22Rv1 (cell line): Measurements from ENCODE around the gene RGR.

Experiments
- H3K27ac ChIP-seq: fragments of 450-650 bp; 2 replicates; pipeline ENCODE4 v1.5.1; 2017
- CTCF ChIP-seq: fragments of 450-650 bp; IDR thresholded peaks from 2 replicates; pipeline ENCODE4 v1.5.1; 2017; ENCODE audit warnings: mild to moderate bottlenecking
- ZFX ChIP-seq: fragments of 450-650 bp; IDR thresholded peaks from 2 replicates; pipeline ENCODE4 v1.6.1; 2017; ENCODE audit warnings: antibody characterized with exemption, borderline replicate concordance

Gene RGR

GRCh38 chr10:84302223-84302622 lies 57.4 kb downstream of the RGR start:
- H3K27ac ChIP-seq, result no peak overlapping the region
- TF ChIP-seq CTCF (no peak), ZFX (no peak)

- no peak overlapping the region for H3K27ac ChIP-seq
- TF ChIP-seq CTCF, result no peak
- TF ChIP-seq ZFX, result no peak
These were observed 62.0 kb downstream of the RGR start for GRCh38 chr10:84306751-84307384.

GRCh38 chr10:84308021-84308420 lies 63.2 kb downstream of the RGR start:
- no peak overlapping the region for H3K27ac ChIP-seq
- no peak for TF ChIP-seq ZFX
- no peak for TF ChIP-seq CTCF

- no peak overlapping the region for H3K27ac ChIP-seq
- TF ChIP-seq ZFX (no peak), CTCF (no peak)
These were observed 63.8 kb downstream of the RGR start for GRCh38 chr10:84308481-84309304.
